ENCODE measurements around the gene TANGO2.

TANGO2 gene

DNA sequence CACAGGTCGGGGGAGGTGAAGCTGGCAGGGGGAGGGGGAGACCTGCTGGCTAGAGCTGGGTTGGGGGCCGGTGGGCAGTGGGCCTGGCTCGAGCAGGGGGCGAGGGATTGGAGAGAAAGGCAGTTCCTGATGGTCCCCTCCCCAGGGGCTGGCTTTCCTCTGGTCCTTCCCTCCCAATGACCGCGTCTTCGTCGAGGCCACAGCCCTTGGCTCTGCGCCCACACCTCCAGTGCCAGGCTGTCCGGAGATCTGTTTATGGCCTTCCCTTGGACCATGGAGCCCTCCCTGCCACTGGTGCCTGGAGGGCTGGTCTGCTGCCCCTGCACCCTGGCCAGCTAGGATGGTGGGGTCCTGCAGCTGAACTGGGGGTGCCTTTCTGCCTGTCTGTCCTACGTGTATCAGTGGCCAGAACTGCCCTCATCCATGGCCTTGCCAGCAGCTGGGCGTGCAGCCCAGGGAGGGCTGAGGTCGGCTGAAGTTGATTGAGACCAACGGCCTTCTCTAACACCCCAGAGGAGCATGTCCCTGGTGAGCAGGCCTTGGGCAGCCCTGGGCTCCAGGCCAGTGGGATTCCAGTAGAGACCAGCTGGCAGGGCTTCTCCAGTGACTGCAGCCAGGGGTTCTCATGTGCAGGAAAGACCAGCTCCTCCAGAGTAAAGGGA is 12.3 kb downstream of the TANGO2 start:
- DNase-seq: no peak
- Histone ChIP-seq H2BK120ac (ENCODE audit: low read depth, low read length) (no peak overlapping the region), H3K23ac (ENCODE audit: low read length in 2 of 2) (no peak overlapping the region), H3K79me1 (replicated peaks; ENCODE audit: low read length, poor library complexity, severe bottlenecking) (peaks cover 65% of the 10 kb centered on the region), H4K91ac (ENCODE audit: low read length) (no peak overlapping the region), H2AK5ac (ENCODE audit: low read length, severe bottlenecking) (no peak overlapping the region), H4K8ac (ENCODE audit: low read length) (no peak overlapping the region), H3K18ac (ENCODE audit: low read depth in 1 of 2, low read length in 2 of 2) (no peak overlapping the region), H3K9me3 (ENCODE audit: control insufficient read depth, low read length) (peaks cover 3% of the 10 kb centered on the region), H2AFZ (ENCODE audit: low read depth, low read length) (no peak overlapping the region), H3K4ac (ENCODE audit: low read depth in 1 of 2, low read length in 2 of 2) (no peak overlapping the region), H2BK15ac (ENCODE audit: low read depth, poor library complexity, severe bottlenecking) (no peak overlapping the region), H3K4me2 (ENCODE audit: low read length, poor library complexity, severe bottlenecking) (no peak overlapping the region), H2BK5ac (ENCODE audit: low read depth, low read length, poor library complexity, severe bottlenecking) (no peak overlapping the region), H3K14ac (ENCODE audit: low read length in 2 of 2) (peak overlapping the region in 1 of 2 experiments; percentile 16), H3K27me3 (ENCODE audit: control insufficient read depth in 1 of 2, insufficient read depth in 1 of 2, low read length in 2 of 2) (no peaks in the 10 kb centered on the region), H3K9ac (ENCODE audit: low read length) (no peak overlapping the region), H3K4me3 (ENCODE audit: insufficient read depth in 1 of 2, low read depth in 1 of 2, low read length in 2 of 2) (peak overlapping the region in 1 of 2 experiments; percentile 14), H3K36me3 (ENCODE audit: control insufficient read depth in 1 of 2, insufficient read depth in 2 of 2, low read depth in 1 of 2, low read length in 2 of 2) (peaks cover 33 to 73% of the 10 kb centered on the region in 2 experiments), H2BK12ac (ENCODE audit: low read length in 2 of 2) (no peak overlapping the region), H3K4me1 (ENCODE audit: control insufficient read depth, insufficient read depth, low read depth, low read length) (peaks cover 17% of the 10 kb centered on the region), H3K27ac (ENCODE audit: low read length, poor library complexity, severe bottlenecking) (no peak overlapping the region)
- 94% methylated on average over 14 of the region's 14 CpGs for WGBS

DNA sequence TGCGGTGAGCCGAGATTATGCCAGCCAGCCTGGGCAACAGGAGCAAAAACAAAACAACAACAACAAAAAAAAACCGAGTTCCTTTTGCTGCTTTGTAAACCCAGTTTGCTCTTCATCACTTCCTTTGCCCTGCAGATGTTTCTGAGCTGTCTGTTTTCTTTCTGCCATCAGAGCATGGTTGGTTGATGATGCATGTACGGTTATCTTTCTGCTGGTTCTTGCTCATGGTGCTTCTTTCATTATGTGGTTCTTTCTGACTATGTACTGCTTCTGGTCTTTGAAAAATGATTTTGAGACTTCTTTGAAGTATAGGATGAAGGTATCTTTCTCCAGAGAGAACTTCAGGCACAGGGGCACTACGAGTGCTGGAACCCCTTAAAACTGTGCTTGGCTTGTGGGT is 13.2 kb downstream of the TANGO2 start:
- H3K9me3 ChIP-seq (ENCODE audit: control insufficient read depth, low read length): peaks cover 3% of the 10 kb centered on the region
- H2BK12ac ChIP-seq (ENCODE audit: low read length in 2 of 2): no peak overlapping the region
- H3K79me1 ChIP-seq (replicated peaks; ENCODE audit: low read length, poor library complexity, severe bottlenecking): peaks cover 61% of the 10 kb centered on the region
- no peak overlapping the region for H2BK15ac ChIP-seq (ENCODE audit: low read depth, poor library complexity, severe bottlenecking)
- no peak for DNase-seq
- H4K91ac ChIP-seq (ENCODE audit: low read length): no peak overlapping the region
- 61% methylated on average over 5 of the region's 5 CpGs for WGBS
- no peaks in the 10 kb centered on the region for H3K27me3 ChIP-seq (ENCODE audit: control insufficient read depth in 1 of 2, insufficient read depth in 1 of 2, low read length in 2 of 2)
- H3K9ac ChIP-seq (ENCODE audit: low read length): no peak overlapping the region
- no peak overlapping the region for H3K14ac ChIP-seq (ENCODE audit: low read length in 2 of 2)
- no peak overlapping the region for H3K23ac ChIP-seq (ENCODE audit: low read length in 2 of 2)
- no peak overlapping the region for H3K4ac ChIP-seq (ENCODE audit: low read depth in 1 of 2, low read length in 2 of 2)
- no peak overlapping the region for H3K4me3 ChIP-seq (ENCODE audit: insufficient read depth in 1 of 2, low read depth in 1 of 2, low read length in 2 of 2)
- H2BK120ac ChIP-seq (ENCODE audit: low read depth, low read length): no peak overlapping the region
- H3K4me1 ChIP-seq (ENCODE audit: control insufficient read depth, insufficient read depth, low read depth, low read length): peaks cover 17% of the 10 kb centered on the region
- H3K27ac ChIP-seq (ENCODE audit: low read length, poor library complexity, severe bottlenecking): no peak overlapping the region
- no peak overlapping the region for H3K18ac ChIP-seq (ENCODE audit: low read depth in 1 of 2, low read length in 2 of 2)
- H4K8ac ChIP-seq (ENCODE audit: low read length): no peak overlapping the region
- H2AK5ac ChIP-seq (ENCODE audit: low read length, severe bottlenecking): no peak overlapping the region
- H2AFZ ChIP-seq (ENCODE audit: low read depth, low read length): no peak overlapping the region
- H2BK5ac ChIP-seq (ENCODE audit: low read depth, low read length, poor library complexity, severe bottlenecking): no peak overlapping the region
- no peak overlapping the region for H3K4me2 ChIP-seq (ENCODE audit: low read length, poor library complexity, severe bottlenecking)
- peaks cover 40 to 76% of the 10 kb centered on the region in 2 experiments for H3K36me3 ChIP-seq (ENCODE audit: control insufficient read depth in 1 of 2, insufficient read depth in 2 of 2, low read depth in 1 of 2, low read length in 2 of 2)

- Histone ChIP-seq H3K4me2 (ENCODE audit: low read length, poor library complexity, severe bottlenecking) (no peak overlapping the region), H2BK120ac (ENCODE audit: low read depth, low read length) (no peak overlapping the region), H2BK12ac (ENCODE audit: low read length in 2 of 2) (no peak overlapping the region), H3K9me3 (ENCODE audit: control insufficient read depth, low read length) (peaks cover 3% of the 10 kb centered on the region), H2BK5ac (ENCODE audit: low read depth, low read length, poor library complexity, severe bottlenecking) (no peak overlapping the region), H3K4ac (ENCODE audit: low read depth in 1 of 2, low read length in 2 of 2) (no peak overlapping the region), H3K79me1 (replicated peaks; ENCODE audit: low read length, poor library complexity, severe bottlenecking) (peaks cover 56% of the 10 kb centered on the region), H2AFZ (ENCODE audit: low read depth, low read length) (no peak overlapping the region), H3K36me3 (ENCODE audit: control insufficient read depth in 1 of 2, insufficient read depth in 2 of 2, low read depth in 1 of 2, low read length in 2 of 2) (peaks cover 53 to 80% of the 10 kb centered on the region in 2 experiments), H4K8ac (ENCODE audit: low read length) (no peak overlapping the region), H2AK5ac (ENCODE audit: low read length, severe bottlenecking) (no peak overlapping the region), H3K27me3 (ENCODE audit: control insufficient read depth in 1 of 2, insufficient read depth in 1 of 2, low read length in 2 of 2) (no peaks in the 10 kb centered on the region), H3K18ac (ENCODE audit: low read depth in 1 of 2, low read length in 2 of 2) (no peak overlapping the region), H3K9ac (ENCODE audit: low read length) (no peak overlapping the region), H4K91ac (ENCODE audit: low read length) (peak overlapping the region; percentile 15), H3K27ac (ENCODE audit: low read length, poor library complexity, severe bottlenecking) (no peak overlapping the region), H3K23ac (ENCODE audit: low read length in 2 of 2) (no peak overlapping the region), H3K4me1 (ENCODE audit: control insufficient read depth, insufficient read depth, low read depth, low read length) (peaks cover 15% of the 10 kb centered on the region), H3K4me3 (ENCODE audit: insufficient read depth in 1 of 2, low read depth in 1 of 2, low read length in 2 of 2) (no peak overlapping the region), H2BK15ac (ENCODE audit: low read depth, poor library complexity, severe bottlenecking) (no peak overlapping the region), H3K14ac (ENCODE audit: low read length in 2 of 2) (no peak overlapping the region)
- 92% methylated on average over 16 of the region's 16 CpGs for WGBS
- DNase-seq: no peak
Measured at GRCh38 chr22:20035375-20036083, 14.6 kb downstream of the TANGO2 start.

- H4K8ac ChIP-seq (ENCODE audit: low read length): no peak overlapping the region
- H2AK5ac ChIP-seq (ENCODE audit: low read length, severe bottlenecking): no peak overlapping the region
- H3K4me1 ChIP-seq (ENCODE audit: control insufficient read depth, insufficient read depth, low read depth, low read length): peaks cover 15% of the 10 kb centered on the region
- H3K14ac ChIP-seq (ENCODE audit: low read length in 2 of 2): no peak overlapping the region
- no peak overlapping the region for H3K18ac ChIP-seq (ENCODE audit: low read depth in 1 of 2, low read length in 2 of 2)
- no peaks in the 10 kb centered on the region for H3K27me3 ChIP-seq (ENCODE audit: control insufficient read depth in 1 of 2, insufficient read depth in 1 of 2, low read length in 2 of 2)
- H2BK12ac ChIP-seq (ENCODE audit: low read length in 2 of 2): no peak overlapping the region
- no peak overlapping the region for H3K4me2 ChIP-seq (ENCODE audit: low read length, poor library complexity, severe bottlenecking)
- peaks cover 3% of the 10 kb centered on the region for H3K9me3 ChIP-seq (ENCODE audit: control insufficient read depth, low read length)
- H4K91ac ChIP-seq (ENCODE audit: low read length): no peak overlapping the region
- no peak overlapping the region for H3K27ac ChIP-seq (ENCODE audit: low read length, poor library complexity, severe bottlenecking)
- H3K4ac ChIP-seq (ENCODE audit: low read depth in 1 of 2, low read length in 2 of 2): no peak overlapping the region
- no peak overlapping the region for H2BK15ac ChIP-seq (ENCODE audit: low read depth, poor library complexity, severe bottlenecking)
- H2AFZ ChIP-seq (ENCODE audit: low read depth, low read length): no peak overlapping the region
- no peak overlapping the region for H2BK5ac ChIP-seq (ENCODE audit: low read depth, low read length, poor library complexity, severe bottlenecking)
- DNase-seq: no peak
- WGBS: 91% methylated on average over 10 of the region's 10 CpGs
- H3K9ac ChIP-seq (ENCODE audit: low read length): no peak overlapping the region
- peaks cover 57 to 85% of the 10 kb centered on the region in 2 experiments for H3K36me3 ChIP-seq (ENCODE audit: control insufficient read depth in 1 of 2, insufficient read depth in 2 of 2, low read depth in 1 of 2, low read length in 2 of 2)
- peaks cover 56% of the 10 kb centered on the region for H3K79me1 ChIP-seq (replicated peaks; ENCODE audit: low read length, poor library complexity, severe bottlenecking)
- H3K4me3 ChIP-seq (ENCODE audit: insufficient read depth in 1 of 2, low read depth in 1 of 2, low read length in 2 of 2): no peak overlapping the region
- no peak overlapping the region for H2BK120ac ChIP-seq (ENCODE audit: low read depth, low read length)
- no peak overlapping the region for H3K23ac ChIP-seq (ENCODE audit: low read length in 2 of 2)
Measured at GRCh38 chr22:20036084-20036482, 15.2 kb downstream of the TANGO2 start.

Measured in mesenchymal stem cell (in vitro differentiated cells and primary cell).